ENCODE measurements around the gene GKN1.
A peak's percentile ranks its signal among the peaks of the same experiment; 100 is the strongest.

Gene GKN1

DNA sequence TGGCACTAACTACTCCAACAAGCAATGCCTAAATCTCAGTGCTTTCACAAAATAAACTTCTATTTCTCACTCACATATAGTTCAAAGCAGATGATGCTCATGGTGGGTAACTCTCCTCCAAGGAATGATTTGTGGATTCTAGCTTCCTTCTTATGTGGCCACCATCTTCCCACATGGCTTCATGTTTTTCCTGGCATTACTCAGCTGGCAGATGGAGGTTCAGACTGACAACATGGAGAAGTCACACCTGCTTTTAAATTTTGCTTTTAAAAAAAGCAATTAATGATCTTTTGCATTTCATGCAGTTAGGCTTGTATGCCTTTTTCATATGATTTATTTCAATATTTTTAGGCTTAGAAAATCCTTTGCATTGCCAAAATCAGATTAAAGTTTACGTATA, 15.4 kb upstream of the GKN1 start:
- DNase-seq (ENCODE audit: low spot score): no peak

DNA sequence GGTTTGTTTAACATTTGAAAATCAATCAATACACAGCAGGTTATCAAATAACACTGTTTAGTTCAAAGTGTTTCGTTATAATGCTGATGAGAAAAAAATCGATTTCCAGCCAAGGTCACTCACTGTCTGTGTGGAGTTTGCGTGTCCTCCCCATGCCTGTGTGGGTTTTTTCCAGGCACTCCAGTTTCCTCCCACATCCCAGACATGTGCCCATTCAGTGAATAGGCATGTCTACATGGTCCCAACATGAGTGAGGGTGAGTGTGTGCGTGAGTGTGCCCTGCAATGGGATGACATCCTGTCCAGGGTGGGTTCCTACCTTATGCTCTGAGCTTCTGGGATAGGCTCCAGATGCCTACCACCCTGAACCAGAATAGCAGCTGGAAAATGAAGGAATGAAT, 13.1 kb upstream of the GKN1 start:
- DNase-seq (ENCODE audit: low spot score): no peak

DNA sequence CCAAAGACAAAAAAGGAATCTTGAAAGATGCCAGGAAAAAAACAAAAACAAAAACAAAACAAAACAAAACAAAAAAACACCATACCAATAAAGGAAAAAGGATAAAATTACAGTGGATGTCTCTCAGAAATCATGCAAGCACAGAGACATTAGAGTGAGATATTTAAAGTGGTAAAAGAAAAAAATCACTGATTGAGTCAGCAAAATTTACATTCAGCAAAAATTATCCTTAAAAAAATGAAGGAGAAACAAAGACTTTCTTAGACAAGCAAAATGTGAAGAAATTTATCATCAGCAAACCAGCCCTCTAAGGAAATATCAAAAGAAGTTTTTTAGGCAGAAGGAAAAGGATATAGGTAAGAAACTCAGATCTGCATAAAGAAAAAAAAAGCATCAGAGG, 10.2 kb upstream of the GKN1 start:
- no peak for DNase-seq (ENCODE audit: low spot score)

DNA sequence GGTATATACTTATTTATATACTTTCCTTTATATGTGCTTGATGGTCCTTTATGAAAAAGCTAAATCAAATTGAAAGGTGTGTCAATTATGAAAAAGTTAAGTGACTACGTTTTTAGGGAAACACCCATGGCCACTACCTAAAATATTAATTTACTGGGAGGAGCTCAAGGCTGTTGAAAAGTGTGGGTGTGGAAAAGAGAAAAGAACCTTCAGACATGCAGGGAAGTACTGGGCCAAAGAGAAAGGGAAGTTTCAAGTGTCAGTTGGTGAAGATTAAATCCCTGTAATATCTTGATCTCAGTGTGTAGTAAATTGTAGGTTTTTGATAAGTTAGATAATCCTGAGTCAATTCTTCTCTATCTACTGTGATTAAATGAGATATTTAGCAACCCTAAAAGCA, 6.2 kb upstream of the GKN1 start:
- DNase-seq (ENCODE audit: low spot score): no peak

DNA sequence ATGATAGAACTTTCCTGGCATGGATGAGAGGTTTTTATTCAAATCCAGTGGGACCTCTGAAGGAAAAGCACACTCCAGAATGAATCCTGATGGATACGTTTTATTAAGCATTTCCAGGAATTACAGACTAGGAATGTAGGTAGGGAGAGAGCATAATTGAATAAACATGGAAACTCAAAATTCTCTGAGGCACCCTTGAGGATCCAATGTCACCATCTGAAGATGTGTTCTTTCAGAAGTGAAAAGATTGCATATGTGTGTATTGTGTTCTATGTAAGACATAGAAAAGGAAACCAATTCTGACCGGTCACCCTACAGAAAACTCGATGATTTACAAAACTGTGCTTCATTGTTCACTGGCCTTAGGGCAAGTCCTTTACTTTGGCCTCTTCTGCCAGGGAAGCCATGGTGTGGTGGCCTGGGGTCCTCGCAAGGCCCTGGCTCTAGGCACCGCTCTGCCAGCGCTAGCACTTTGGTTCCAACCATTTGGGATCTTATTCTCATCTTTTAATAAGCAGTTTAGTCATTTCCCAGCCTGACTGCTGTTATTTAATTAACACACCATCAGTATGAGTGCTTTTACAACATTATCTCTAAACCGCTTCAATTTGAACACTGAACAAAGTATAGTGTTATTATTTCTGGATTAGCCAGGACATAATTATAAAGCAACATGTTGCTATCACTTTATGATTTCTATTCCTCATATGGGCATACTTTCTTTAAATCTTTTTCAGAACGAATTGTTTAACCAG, 4.5 kb upstream of the GKN1 start:
- DNase-seq (ENCODE audit: low spot score): no peak

DNA sequence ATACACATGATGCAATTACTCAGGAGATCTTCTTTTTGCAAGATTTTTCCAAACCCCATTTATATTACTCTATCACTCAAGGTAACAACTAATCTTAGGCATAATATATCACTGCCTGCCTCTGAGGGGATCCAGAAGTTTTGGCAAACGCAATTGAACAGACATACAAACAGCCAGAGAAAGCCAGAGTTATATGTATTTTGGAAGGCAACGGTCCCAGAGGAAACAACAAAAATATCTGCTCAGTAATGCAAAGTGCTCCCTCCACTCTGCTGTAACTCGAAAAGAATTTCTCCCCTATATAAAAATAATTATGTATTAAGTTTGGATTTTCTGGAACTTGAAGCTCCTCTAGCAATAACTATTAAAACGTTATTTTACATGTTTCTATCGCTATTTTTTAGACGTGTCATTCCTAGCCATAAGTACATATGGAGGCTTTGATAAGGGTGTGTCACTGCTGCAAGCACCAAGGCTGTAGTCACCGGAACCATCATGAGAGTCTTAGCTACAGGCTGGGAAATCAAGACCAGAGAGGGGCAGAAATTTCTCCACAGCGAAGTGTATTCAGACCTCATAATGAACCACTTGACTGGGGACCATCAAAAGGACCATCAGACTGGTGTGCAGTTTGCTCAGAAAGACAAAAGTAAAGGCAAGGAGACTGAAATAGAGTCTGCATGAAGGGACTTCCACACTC, 3.7 kb upstream of the GKN1 start:
- no peak for DNase-seq (ENCODE audit: low spot score)

DNA sequence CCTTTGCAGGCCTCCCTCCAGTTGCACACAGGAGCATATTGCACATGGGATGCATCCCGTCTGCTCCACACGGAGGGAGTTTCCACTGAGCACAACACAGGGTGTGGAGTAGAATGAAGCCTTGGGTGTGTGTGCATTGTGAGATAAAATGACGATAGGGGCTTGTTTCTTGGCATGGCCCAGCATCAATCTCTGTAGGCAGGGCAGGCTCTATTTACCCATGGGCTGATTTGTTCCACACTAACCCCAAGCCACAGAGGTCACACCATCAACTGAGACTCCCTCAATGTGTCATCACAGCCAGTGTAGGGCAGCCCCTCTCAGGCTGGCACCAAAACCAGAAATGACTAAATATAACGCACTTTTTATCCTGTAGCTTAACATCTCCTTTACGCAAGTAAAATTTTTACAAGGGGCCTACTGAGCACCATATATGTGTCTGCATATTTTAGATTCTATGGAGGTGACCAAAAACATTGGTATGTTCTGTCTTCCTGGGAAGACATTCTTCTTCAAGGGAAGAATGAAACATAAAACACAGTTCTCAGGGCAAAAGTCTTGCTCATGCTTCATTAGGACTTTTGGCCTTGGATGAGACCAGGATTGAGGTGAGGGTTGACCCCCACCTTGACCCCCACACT, 2.7 kb upstream of the GKN1 start:
- peak; percentile 85 for DNase-seq (ENCODE audit: low spot score)

DNA sequence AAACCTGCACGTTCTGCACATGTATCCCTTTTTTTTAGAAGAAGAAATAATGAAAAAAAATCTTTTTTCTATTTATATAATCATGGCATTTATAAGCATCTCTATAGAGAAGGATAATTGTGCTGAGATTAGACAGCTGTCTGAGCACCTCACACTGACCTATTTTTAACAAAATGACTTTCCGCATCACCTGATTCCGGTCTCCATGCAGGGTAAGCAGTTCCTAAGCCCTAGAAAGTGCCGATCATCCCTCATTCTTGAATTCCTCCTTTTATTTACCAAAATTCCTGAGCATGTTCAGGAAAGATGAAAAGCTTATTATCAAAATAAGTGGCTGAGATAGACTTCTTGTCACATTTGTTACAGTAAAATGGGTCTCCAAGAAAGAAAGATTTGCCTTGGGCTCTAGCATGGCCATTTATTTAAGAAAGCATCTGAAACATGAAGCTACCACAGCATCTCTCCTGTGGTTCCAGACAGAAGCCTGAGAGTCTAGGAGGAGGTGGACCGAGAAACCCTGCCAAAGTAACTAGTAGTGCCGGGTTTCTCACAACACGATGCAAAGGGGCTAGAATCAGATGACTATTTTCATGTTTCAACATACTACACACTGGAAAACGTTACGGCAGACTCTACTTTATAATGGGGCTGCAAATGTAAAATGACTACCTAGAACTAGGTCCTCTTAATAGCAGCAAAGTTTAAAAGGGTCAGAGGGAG, 670 bp downstream of the GKN1 start:
- no peak for DNase-seq (ENCODE audit: low spot score)

DNA sequence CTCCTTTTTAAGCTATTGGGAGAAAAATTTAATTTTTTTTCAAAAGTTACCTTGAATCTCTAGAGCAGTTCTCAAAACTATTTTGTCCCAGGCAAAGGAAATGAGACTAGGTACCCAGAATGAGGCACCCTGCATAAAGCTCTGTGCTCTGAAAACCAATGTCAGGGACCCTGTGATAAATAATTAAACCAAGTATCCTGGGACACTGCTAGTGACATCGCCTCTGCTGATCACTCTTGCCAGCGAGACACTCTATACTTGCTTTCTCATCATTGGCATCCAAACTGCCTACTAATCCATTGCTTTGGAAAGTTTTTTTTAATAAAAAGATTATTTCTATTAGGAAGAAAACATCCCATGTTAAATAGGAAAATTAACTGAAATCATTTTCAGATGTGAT, 1.4 kb downstream of the GKN1 start:
- DNase-seq (ENCODE audit: low spot score): no peak

DNA sequence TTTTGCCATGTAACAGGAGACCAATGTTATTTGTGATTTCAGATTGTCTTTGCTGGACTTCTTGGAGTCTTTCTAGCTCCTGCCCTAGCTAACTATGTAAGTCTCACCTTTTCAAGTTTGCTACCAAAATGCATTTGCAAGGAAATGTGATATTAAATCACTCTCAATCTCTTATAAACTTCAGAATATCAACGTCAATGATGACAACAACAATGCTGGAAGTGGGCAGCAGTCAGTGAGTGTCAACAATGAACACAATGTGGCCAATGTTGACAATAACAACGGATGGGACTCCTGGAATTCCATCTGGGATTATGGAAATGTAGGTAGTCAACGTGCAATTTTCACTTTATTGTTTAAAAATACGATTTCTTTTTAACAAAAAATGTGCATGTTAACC, 3.0 kb downstream of the GKN1 start:
- DNase-seq (ENCODE audit: low spot score): no peak

DNA sequence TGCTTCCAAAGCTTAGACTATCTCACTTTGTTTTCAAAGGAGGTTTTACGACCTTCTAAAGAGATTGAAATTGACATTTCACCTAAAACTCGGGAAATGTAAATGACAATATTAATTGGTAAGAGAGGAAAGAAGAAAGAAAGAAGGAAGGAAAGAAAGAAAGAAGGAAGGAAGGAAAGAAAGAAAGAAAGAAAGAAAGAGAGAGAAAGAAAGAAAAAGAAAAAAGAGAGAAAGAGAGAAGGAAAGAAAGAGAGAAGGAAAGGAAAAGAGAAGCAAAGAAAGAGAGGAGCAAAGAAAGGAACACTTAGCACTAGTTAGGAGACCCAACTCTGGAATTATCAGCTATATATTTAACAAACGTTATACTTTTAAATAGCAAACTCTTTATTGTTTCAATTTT, 3.7 kb downstream of the GKN1 start:
- DNase-seq (ENCODE audit: low spot score): no peak

DNA sequence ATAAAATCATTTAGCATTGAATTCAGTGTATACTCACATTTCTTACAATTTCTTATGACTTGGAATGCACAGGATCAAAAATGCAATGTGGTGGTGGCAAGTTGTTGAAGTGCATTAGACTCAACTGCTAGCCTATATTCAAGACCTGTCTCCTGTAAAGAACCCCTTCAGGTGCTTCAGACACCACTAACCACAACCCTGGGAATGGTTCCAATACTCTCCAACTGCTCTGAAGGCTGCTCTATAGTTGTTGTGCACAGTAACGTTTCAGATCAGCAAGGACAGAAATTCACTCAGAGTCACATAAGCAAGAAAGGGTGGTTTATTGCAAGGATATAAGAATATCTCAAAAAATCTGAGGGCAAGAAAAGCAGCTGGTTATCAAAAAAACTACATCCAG, 6.5 kb downstream of the GKN1 start:
- no peak for DNase-seq (ENCODE audit: low spot score)

DNA sequence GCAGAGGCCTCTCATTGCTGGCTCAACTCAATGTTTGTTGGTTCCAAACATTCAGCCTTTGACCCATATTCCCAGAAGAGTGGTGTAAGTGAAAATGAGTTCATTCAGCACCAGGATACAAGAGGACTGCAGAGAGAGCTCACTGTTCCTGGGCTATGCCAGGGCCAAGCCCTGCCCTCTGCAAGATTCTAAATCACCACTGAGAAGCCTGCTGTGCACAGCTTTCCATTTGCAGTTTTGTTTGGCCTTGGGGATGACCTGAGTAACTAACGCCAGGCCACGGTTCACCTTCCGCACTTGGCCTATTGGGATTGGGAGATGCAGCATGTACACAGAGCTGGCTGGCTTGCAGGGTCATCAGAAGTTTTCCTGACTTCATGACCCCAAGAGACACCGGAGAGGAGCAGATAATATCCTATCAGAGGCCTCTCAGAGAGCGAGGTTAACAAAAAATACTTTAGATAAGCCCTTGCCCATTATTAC, 12.6 kb downstream of the GKN1 start:
- no peak for DNase-seq (ENCODE audit: low spot score)

DNA sequence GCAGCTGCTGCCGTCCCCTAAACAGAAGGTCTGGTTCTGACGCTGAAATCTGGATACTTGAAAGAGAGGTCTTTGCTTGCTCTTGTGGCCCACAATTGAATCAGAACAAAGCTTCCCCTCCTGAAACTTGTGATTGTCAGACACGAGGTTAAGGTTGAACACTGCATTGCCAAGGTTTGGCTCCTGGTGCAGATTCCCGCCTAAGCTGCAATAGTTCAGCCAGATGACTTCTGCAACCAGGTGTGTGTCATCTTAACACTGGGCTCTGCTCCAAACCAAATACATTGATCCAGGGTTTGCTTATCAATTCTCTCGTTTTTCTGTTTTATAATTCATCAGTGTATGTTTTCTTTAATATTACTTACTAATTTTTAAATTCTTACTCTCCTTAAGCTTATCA, 14.6 kb downstream of the GKN1 start:
- no peak for DNase-seq (ENCODE audit: low spot score)

DNA sequence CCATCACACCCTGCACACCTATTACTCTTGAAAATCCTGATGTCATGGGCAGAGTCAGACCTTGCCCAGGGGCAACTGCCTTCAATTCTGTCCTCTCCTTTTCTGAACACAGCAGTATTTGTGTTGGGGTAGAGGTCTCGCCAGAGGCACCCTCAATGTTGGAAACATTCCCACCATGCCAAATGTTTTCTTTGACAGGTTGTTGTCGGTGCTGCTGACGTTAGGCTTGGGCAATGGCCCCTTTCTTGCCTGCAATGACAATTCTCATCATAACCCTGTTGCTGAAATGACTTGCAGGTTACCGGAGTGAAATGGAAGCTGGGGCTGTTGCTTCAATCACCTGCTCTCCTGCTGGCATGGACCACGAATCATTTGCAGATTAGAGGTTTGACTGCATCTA, 17.9 kb downstream of the GKN1 start:
- DNase-seq (ENCODE audit: low spot score): no peak

DNA sequence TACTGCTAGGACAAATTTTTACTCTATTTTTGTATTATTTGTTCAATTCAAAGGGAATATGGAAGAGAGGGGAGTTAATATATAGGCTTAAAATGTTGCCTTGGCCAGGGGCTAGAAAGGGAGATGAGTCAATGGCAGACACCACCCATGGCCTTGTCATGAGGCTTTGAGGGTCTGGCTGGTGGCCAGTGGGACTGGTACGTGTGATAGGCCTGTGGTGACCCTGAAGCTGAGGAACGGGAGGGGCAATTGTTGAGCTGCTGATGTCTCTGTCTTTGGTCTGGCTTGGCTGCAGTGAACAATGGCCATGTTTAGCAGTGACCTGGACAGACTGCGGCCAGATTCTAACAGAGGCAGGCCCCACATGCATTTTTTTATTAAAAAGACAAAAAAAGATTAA, 18.5 kb downstream of the GKN1 start:
- DNase-seq (ENCODE audit: low spot score): no peak

DNA sequence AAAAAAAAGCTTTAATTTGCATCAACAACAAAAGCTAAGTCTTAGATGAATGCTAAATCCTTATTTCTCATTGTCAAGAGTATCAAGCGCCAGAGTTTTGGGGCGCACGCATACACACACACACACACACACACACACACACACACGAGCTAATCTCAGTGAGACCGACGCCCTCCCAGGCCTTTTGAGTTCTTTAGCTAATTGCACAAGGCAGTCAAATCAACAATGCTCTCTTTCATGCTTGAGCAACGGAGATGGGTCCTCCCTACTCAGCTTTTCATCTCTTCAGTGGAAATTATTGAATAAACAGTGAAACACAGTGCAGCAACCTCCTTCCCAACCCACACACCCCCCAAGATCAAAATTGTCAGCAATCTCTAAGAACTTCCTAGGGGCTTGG, 19.2 kb downstream of the GKN1 start:
- no peak for DNase-seq (ENCODE audit: low spot score)

DNA sequence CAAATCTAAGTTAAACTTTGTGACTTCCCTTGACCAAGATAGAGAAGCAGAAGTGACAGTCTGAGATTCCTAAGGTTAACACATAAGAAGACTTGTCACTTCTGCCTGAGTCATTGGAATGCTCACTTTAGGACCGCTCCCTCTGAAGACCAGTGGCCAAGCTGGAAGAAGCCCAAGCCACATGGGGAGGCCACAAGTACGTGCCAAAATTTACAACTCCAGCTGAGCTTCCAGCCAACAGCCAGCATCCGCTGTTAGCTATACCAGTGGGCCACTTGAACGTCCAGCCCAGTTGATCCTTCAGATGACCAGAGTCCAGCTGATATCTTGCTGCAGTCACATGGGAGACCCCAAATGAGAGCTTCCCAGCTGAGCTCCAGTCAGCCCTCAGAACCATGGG, 20.4 kb downstream of the GKN1 start:
- peak; percentile 90 for DNase-seq (ENCODE audit: low spot score)

DNA sequence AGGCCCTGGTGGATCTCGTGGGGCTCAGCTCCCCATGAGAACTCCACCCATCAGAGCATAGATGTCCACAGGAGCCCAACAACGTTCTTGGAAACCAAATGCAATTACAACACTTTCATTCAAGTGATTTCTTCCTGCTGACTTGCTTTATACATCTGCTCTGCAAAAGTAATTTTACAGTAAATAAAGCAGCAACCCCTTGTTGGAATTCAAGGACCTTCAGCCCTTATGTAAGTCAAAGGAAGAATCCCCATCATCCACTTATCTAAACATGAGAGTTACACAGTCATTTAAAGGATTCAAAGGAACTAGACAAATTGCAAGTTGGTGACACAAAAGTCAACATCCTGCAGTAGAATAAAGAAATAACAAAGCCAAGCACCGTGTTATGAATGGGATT, 21.5 kb downstream of the GKN1 start:
- DNase-seq (ENCODE audit: low spot score): no peak

DNA sequence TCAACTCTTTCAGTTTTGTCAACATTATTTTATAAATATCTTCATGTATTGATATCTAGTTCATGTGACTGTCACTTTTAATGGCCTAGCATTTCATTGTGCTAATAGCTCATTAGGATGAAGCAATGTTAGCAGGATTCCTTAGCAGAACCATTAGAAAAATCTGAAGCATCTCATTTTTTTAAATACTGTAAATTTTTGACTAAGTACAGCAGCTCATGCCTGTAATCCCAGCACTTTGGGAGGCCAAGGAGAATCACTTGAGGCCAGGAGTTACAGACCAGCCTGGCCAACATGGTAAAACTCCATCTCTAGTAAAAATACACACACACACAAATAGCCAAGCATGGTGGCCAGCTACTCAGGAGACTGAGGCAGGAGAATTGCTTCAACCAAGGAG, 23.0 kb downstream of the GKN1 start:
- DNase-seq (ENCODE audit: low spot score): no peak

DNA sequence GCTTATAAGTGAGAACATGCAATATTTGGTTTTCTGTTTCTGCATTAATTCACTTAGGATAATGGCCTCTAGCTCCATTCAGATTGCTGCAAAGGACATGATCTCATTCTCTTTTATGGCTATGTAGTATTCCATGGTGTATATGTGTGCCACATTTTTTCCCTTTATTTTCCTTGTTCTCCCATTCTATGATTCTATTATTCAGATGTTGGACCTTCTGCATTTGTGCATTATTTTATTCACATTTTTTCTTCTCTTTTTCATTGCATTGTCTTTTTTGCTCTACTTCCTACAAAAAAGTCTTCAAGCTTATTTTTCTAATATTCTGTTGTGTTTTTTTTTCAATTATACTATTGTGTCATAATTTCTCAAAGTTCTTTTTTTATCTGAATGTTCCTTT, 27.4 kb downstream of the GKN1 start:
- no peak for DNase-seq (ENCODE audit: low spot score)

DNA sequence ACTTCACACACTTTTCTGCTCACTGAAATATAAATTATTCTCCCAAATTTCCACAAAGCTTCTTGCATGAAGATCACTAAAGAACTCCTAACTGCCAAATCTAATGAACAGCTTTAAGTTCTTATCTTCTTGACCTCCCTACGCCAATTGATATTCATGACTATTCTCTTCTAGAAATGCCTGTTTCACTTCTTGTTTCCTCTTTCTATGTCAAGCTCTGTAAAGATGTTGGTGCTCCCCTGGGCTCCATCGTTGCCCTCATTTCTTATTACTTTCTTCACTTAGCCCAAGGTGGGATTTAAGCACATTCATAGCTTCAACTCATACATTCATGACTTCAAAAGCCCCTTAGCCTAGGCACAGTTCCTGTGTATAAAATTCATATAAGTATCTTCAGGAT, 29.3 kb downstream of the GKN1 start:
- no peak for DNase-seq (ENCODE audit: low spot score)

DNA sequence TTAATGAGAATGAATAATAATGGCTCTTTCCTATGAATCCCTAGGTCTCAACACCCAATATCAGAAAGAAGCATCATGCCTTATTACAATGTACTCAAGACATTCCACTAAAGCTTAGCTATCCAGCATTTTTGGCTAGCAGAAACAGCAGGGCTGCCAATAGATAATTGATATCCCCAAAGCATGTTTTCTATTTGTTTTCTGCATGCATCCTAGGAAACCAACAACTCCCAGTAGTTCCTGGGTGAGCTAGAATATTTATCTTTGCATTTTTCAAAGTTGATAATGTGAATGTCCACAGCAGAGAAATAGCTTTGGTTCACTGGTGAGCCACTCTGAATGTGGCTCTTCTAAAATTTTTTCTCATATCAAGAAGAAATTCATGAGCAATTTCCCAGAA, 32.7 kb downstream of the GKN1 start:
- DNase-seq (ENCODE audit: low spot score): no peak
